G401.6 (cell line): ENCODE results near the gene PSMC3.
A peak's percentile ranks its signal among the peaks of the same experiment; 100 is the strongest.

Source experiments
- FAIRE-seq: peaks from 2 replicates; lab custom pipeline; 2012; peaks lifted over from hg19 to GRCh38; lab: Jason Lieb, UNC

The PSMC3 gene

GRCh38 chr11:47426062-47426956 lies at the start of gene PSMC3:
Gene PSMC3, minus strand, starts transcription at chr11:47426439. Its CDS starts 160 bp downstream, at chr11:47426279.
- FAIRE-seq, result peak; percentile 98

- FAIRE-seq, result no peak
Observed at GRCh38 chr11:47470671-47471070, 44.4 kb upstream of the PSMC3 start.

- no peak for FAIRE-seq
Observed at GRCh38 chr11:47469361-47470179, 43.3 kb upstream of the PSMC3 start.

GRCh38 chr11:47468598-47469214 lies 42.5 kb upstream of the PSMC3 start:
- FAIRE-seq, result no peak

GRCh38 chr11:47467357-47467756 lies 41.1 kb upstream of the PSMC3 start:
- FAIRE-seq, result no peak

DNA sequence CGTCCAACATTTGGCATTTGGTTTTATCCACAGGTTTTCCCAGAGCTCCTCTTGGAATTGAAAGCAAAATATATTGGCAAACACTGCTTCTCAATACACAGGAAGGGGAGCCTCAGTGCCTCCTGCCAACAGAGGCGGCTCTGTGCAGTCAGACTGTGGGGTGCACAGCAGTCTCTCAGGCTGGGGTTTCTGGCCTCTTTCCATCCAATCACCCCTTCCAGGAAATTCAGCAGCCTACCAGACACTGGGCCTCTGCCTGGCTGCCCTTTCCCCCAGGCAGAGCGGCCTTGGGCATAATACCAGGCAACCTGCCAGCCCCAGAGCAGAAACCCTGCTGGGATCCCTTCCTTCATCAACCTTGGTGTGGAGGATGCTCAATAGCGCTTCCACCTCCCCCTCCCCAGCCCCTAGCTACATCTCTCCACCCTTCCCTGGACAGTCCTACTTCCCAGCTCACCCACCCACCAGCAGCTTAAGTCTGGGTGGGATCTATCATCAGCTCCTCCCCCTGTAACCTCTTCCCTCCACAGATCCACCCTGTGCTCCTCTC lies 40.5 kb upstream of the PSMC3 start:
- no peak for FAIRE-seq

- FAIRE-seq, result no peak
Observed at GRCh38 chr11:47466201-47466600, 40.0 kb upstream of the PSMC3 start.

DNA sequence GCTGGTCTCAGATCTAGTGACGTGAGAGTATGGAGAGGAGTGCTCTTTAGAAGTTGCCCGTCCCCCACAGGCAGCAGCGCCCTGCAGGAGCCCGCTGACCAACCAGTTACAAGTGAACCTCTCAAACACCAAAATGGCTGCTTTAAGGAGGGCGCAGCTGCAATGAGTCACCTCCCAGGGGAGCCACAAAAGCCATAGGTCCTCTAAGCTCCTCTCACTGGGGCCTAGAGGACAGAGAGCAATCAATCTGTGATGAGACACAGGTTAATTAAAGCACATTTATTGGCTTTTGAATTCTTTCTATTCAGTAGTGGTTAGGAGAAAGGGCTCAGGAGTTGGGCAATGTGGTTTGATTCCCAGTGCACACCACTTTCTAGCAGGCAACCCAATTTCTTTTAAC lies 38.2 kb upstream of the PSMC3 start:
- no peak for FAIRE-seq

DNA sequence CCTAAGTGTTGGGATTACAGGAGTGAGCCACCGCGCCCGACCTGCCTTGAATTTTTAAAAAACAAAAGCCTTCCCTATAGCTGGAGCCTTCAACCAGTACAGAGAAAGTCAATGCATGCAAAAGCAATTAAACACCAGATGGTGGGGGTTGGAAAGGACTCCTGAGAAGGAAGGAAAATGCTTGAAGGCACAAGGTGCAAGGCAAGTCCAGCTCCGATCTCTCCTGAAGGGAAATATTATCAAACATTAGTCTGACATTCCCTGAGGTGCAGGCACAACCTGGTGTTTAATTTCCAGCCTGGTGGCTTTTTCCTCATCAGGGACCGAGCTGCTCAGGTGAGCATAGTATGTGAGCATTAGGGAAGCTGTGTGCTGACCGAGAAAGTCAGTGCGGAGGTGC lies 35.6 kb upstream of the PSMC3 start:
- FAIRE-seq, result no peak

- FAIRE-seq, result no peak
Observed at GRCh38 chr11:47460571-47461235, 34.5 kb upstream of the PSMC3 start.

- peak; percentile 89 for FAIRE-seq
Observed at GRCh38 chr11:47454258-47454671, 28.0 kb upstream of the PSMC3 start.

DNA sequence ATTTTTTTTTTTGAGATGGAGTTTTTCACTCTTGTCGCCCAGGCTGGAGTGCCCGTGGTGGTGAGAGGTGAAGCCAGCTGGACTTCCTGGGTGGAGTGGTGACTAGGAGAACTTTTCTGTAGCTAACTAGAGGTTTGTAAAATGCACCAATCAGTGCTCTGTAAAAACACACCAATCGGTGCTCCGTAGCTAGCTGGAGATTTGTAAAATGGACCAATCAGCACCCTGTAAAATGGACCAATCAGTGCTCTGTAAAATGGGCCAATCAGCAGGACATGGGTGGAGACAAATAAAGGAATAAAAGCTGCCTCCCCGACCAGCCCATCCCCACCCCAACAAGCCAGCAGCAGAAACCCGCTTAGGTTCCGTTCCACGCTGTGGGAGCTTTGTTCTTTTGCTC lies 27.1 kb upstream of the PSMC3 start:
- no peak for FAIRE-seq

- FAIRE-seq, result no peak
Observed at GRCh38 chr11:47451990-47452389, 25.8 kb upstream of the PSMC3 start.

DNA sequence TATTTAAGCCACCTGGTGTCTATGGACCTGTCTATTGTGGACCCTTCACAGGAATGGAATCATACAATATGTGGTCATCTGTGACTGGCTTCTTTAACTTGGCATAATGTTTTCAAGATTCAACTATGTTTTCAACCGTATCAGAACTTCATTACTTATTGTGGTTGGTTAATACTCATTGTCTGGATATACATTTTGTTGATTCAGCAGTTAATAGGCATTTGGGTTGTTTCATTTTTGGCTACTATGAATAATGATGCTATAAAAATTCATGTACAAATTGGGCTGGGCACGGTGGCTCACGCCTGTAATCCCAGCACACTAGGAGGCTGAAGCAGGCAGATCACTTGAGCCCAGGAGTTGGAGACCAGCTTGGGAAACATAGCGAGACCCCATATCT lies 25.2 kb upstream of the PSMC3 start:
- FAIRE-seq, result no peak

GRCh38 chr11:47449541-47449940 lies 23.3 kb upstream of the PSMC3 start:
- no peak for FAIRE-seq

- FAIRE-seq, result no peak
Observed at GRCh38 chr11:47448566-47449427, 22.6 kb upstream of the PSMC3 start, which contains the start of gene RAPSN. Gene RAPSN, minus strand, starts transcription at chr11:47449136. Its CDS starts 172 bp downstream, at chr11:47448964.

GRCh38 chr11:47447906-47448305 lies 21.7 kb upstream of the PSMC3 start:
- FAIRE-seq, result no peak

DNA sequence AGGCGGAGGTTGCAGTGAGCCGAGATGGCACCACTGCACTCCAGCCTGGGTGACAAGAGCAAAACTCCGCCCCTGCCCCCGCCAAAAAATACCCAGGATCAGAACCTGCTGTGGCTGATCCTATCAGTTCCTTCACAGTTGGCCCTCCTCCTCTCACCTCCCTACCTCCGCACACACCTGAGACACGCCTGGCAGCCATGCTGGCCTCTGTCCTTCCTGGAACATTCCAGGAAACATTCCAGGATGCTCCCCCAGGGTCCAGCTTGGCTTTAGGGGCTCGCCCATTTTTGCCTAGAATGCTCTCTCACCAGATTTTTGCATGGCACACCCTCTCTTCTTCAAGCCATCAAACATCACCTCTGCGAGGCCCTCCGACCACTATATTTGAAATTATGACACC lies 20.6 kb upstream of the PSMC3 start:
- no peak for FAIRE-seq

- FAIRE-seq, result no peak
Observed at GRCh38 chr11:47445840-47446239, 19.6 kb upstream of the PSMC3 start.

DNA sequence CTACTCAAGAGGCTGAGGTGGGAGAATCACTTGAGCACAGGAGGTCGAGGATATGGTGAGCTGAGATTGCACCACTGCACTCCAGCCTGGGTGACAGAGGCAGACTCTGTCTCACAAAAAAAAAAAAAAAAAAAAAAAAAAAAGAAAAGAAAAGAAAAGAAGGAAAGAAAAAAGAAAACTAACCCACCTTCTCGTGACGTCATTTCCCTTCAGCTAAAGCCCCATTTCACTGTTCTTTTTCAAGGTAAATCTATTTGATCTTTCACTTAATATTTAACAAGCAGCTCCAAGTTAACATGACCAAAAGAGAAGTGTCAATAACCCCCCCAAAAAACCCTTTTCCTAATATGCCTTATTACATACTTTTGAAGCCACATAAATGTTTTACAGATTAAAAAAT lies 17.6 kb upstream of the PSMC3 start:
- FAIRE-seq, result no peak
